ENCODE results near the gene PRSS21.

Gene PRSS21

DNA sequence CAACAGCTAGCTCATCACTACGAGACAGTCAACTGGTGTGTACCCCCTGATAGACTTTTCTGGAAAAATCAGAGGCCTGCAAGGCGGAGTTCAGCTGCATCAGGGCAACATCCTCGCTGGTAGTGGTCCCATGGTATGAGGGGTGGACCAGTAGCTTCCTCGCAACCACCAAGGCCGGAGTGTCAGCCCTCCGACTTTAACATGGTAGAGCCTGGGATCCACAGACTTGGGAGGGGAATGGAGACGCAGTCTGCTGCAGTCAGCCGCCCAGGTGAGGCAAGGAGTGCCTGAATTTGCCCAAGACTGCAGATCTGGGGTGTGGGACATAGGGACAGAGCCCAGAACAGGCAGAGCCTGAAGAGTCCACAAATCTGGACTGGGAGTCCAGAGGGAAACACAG, 26.5 kb downstream of the PRSS21 start:
- DNase-seq (ENCODE audit: low read depth in 2 of 2), result no peak

- no peak for DNase-seq (ENCODE audit: low read depth in 2 of 2)
Observed at GRCh38 chr16:2845116-2845515, 28.1 kb downstream of the PRSS21 start.

- no peak for DNase-seq (ENCODE audit: low read depth in 2 of 2)
Observed at GRCh38 chr16:2846511-2847310, 29.7 kb downstream of the PRSS21 start.

DNA sequence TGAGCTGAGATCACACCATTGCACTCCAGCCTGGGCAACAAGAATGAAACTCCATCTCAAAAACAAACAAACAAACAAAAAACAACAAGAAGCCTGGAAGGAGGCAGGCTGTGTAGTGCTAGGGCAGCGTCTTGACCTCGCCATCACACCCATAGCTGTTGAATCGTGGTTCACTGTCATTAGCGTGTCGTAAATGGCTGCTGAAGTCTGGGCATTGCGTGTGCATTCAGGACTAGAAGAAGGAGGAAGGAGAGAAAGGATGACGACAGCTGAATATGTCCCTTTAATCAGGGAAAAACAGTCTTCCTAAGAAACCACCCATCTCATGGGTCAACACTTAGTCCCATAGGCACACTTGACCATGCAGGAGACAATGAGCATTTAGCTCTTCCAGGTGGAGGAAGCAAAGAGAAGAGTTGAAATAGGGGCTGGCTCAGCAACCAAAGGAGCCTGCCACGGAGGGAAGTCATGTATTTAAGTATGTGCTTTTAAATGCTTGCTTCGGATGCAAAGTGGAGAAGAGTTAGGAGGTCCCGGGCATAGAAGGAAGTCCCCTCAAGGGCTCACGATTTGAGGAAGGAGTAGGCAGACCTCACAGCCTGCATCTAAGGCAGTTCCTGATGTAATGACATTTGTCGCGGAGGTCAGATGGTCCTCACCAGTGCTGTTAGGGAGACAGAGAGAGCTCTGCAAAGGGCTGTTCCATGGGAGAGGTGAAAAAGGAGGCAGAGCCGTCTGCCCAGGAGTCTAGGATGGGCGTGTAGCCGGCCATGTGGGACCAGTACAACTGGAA, 32.1 kb downstream of the PRSS21 start:
- DNase-seq (ENCODE audit: low read depth in 2 of 2), result no peak

DNA sequence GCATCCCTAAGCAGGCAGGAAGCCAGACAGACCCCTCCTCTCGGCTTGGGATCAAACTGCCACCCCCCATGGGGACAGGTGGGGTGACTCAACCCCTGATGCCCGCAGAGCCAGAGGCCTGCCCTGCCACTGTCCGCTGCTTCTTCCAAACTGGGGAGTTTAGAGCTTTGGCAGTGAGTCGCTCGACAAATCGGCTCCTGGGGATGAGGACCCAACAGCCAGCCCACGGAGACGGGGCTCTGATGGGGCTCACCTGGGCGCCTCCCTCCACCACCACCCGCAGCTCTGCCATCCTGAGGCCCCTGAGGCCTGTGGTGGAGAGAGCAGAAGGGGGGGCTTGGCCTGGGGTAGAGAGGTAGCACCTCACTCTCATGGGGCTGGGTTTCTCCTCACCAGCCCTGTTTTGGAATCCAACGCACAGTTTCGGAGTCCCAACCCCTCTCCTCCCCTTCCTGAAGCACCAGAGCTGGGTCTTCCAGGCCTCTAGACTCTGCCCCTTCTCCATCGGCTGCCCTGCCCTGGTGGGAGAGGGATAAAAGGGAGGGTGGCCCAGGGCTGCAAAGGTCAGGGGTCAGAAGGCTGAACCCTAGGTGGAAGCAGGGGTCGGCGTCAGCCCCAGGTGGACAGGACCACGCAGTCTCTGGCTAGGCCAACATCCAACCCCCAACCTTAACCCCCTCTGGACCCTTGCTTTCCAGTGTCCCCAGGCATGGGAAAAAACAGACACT, 35.1 kb downstream of the PRSS21 start:
- DNase-seq (ENCODE audit: low read depth in 2 of 2), result no peak

DNA sequence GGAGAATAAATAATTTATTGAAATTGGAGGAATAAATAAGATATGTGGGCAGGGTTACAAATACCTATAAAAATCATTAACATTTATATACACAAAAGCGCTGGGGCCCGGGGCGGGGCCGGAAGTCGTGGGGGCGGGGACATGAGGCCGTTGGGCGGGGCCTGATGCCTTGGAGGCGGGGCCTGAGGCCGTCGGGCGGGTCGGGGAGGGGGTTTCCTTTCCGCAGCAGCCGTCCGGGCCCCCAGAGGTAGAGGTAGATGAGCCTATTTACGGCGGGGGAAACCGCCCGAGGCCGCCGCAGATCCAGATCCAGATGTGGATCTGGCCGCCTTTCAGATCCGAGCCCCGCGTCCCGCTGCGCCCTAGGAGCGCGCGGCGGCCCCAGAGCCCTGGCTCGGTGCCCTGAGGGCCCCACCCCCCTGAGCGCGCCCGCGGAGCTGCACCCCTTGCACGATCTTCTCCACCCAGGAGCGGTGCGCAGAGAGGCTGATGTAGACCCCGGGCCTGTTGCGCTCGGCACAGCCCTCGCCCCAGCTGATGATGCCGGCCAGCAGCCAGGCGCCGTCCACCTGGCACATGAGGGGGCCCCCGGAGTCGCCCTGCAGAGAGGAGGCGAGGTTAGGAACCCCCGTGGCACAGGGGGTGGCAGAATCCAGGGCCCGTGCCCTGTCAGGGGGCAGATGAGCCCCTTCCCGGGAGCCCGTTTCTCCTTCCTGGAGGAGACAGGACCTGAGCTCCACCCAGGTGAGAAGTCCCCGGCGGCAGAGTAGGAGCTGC, 35.9 kb downstream of the PRSS21 start:
- DNase-seq (ENCODE audit: low read depth in 2 of 2), result no peak

- no peak for DNase-seq (ENCODE audit: low read depth in 2 of 2)
Observed at GRCh38 chr16:2853531-2854073, 36.6 kb downstream of the PRSS21 start.

DNA sequence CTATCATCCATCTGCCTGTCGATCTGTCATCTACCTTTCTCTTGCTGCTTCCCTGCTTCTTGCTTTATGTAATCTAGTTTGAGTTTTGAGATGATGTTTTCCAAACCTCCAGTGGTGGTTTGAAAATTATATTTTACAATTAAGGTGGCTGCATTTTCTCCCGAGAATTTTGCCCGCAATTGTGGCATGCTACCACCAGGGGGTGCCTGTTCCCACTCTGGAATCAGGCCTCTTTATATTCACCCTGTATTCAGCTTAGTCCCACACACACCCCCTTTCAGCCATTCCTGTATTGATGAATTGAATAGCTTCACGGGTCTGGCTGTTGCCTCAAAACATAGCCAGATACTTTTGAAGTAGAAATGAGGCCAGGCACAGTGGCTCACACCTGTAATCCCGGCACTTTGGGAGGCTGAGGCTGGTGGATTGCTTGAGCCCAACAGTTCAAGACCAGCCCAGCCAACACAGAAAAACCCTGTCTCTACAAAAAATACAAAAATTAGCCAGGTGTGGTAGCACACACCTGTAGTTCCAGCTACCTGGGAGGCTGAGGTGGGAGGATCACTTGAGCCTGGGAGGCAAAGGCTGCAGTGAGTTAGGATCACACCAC, 37.8 kb downstream of the PRSS21 start:
- no peak for DNase-seq (ENCODE audit: low read depth in 2 of 2)

- no peak for DNase-seq (ENCODE audit: low read depth in 2 of 2)
Observed at GRCh38 chr16:2855536-2855935, 38.5 kb downstream of the PRSS21 start.

- DNase-seq (ENCODE audit: low read depth in 2 of 2), result no peak
Observed at GRCh38 chr16:2856061-2856670, 39.1 kb downstream of the PRSS21 start.

GRCh38 chr16:2856686-2857450, 39.8 kb downstream of the PRSS21 start:
- DNase-seq (ENCODE audit: low read depth in 2 of 2), result no peak

DNA sequence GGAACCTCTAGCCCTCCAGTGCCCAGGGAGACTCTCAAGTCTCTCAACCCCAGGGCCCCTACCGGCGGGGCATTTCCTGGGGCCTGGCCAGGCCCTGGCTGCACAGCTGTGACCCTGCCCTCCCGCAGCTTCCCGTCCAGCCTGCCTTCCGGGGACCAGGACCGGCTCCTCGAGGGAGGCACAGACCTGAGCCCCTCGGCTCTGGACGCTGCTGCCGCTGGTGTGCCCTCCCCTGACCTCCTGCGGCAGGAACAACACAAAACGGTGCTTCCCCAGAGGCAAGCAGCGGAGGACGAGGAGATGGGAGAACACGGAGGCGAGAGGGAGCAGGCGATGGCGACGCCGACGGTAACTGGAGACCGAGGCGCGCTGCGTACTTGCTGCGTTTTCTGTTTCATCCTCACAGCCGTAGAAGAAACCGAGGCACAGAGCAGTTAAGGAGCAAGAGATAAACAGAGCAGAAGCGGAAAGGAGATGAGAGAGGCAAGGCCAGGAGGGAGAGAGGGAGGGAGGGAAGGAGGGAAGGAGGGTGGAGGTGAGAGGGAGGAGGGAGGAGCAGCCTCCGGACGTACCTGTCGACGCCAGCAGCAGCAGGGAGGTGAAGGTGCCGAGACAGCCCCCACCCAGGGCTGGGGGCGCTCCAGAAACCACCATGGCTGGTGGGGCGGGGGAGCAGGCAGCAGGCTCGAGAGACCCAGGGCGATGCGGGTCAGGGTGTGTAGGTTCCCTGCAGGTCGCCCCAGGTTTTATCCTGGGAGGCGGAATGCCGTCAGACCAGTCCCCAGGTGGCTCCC, 40.6 kb downstream of the PRSS21 start, which contains the start of gene PRSS22:
Gene PRSS22, minus strand, starts transcription at position 720 of the 794 bp plus-strand sequence. Its CDS starts 66 bp downstream, at position 654.
- no peak for DNase-seq (ENCODE audit: low read depth in 2 of 2)

- no peak for DNase-seq (ENCODE audit: low read depth in 2 of 2)
Observed at GRCh38 chr16:2858245-2859025, 41.4 kb downstream of the PRSS21 start.

DNA sequence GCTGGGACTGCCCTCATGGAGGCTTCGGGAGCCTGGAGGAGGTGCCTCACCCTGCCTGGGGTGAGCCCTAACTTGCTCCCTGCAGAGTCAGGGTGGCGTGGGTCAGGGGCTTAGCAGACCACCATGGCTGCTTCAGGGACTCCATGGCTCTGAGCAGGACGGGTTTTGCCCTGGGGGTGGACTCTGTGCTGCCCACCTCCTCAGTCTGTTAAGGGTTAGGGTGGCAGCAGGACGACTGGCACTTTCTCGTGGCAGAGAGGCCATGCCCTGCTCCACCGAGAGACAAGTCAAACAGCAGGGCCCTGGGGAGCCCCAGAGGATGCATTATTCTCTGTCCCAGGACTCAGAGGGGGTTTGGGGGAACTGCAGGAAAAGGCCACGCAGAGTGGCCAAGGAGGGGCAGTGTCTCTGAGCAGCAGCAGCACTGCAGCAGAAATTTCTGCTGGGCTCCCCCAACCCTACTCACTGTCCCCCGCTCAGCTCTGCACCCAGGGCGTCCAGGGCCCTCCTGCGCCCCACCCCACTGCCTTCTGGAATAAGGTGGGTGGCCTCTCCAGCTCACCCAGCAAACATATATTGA, 42.7 kb downstream of the PRSS21 start:
- no peak for DNase-seq (ENCODE audit: low read depth in 2 of 2)

- DNase-seq (ENCODE audit: low read depth in 2 of 2), result no peak
Observed at GRCh38 chr16:2860826-2861567, 44.0 kb downstream of the PRSS21 start.

- DNase-seq (ENCODE audit: low read depth in 2 of 2), result no peak
Observed at GRCh38 chr16:2865651-2866050, 48.6 kb downstream of the PRSS21 start.

- DNase-seq (ENCODE audit: low read depth in 2 of 2), result no peak
Observed at GRCh38 chr16:2866431-2866830, 49.4 kb downstream of the PRSS21 start.
